Peyer's patch (tissue), 4 donors: Measurements from ENCODE around the gene GPC5.

Experiments
- CTCF ChIP-seq, 6 experiments: fragments of 450-650 bp in 4 of 6; fragments of 200-600 bp in 2 of 6; sonication (generic) in 1 of 6; IDR thresholded peaks; one replicate each; pipeline ENCODE4 v1.5.1; 2017 to 2019; ENCODE audit warnings: antibody characterized with exemption in 6 of 6, mild to moderate bottlenecking in 3 of 6, moderate library complexity in 1 of 6
- POLR2A ChIP-seq, 2 donors: fragments of 450-650 bp; IDR thresholded peaks; one replicate each; pipeline ENCODE4 v1.5.1; 2017; ENCODE audit warnings: antibody characterized with exemption in 2 of 2, mild to moderate bottlenecking in 2 of 2, moderate library complexity in 2 of 2

- no peak for TF ChIP-seq CTCF (IDR thresholded peaks at IDR 0.05)
- TF ChIP-seq POLR2A (IDR thresholded peaks at IDR 0.05) = no peak
Measured at GRCh38 chr13:92354583-92354982, 956.2 kb downstream of the GPC5 start.
